NCI-H146 treated with DMSO at 0.1 percent for 48 hours (cell line): Measurements from ENCODE around the gene DCUN1D1.
A peak's percentile ranks its signal among the peaks of the same experiment; 100 is the strongest.
"Not testable (repeated sequence)": the region's sequence is repeated elsewhere in the genome, so short reads cannot be mapped to it uniquely, and the experiment has no call there.

Experiments used
- DNase-seq: peaks from one replicate; lab custom pipeline; 2025; ENCODE audit not compliant: unreplicated experiment; lab: John Stamatoyannopoulos, UW

DCUN1D1 gene

GRCh38 chr3:182980204-182981037, at the start of gene DCUN1D1:
Gene DCUN1D1 (minus strand): TSS chr3:182980538. CDS start chr3:182980489, 49 bp downstream.
- peak; percentile 83 for DNase-seq

GRCh38 chr3:183028416-183028815, 48.1 kb upstream of the DCUN1D1 start:
- DNase-seq, result no peak

- DNase-seq, result no peak
These were observed 46.9 kb upstream of the DCUN1D1 start for GRCh38 chr3:183027276-183027675.

GRCh38 chr3:183022936-183023516, 42.7 kb upstream of the DCUN1D1 start:
- no peak for DNase-seq

- DNase-seq, result no peak
These were observed 38.3 kb upstream of the DCUN1D1 start for GRCh38 chr3:183018421-183019192.

- DNase-seq, result no peak
These were observed 34.8 kb upstream of the DCUN1D1 start for GRCh38 chr3:183015185-183015584.

GRCh38 chr3:183013856-183014255, 33.5 kb upstream of the DCUN1D1 start:
- DNase-seq, result no peak

- no peak for DNase-seq
These were observed 32.7 kb upstream of the DCUN1D1 start for GRCh38 chr3:183013074-183013473.

- DNase-seq, result no peak
These were observed 28.5 kb upstream of the DCUN1D1 start for GRCh38 chr3:183008800-183009199.

- no peak for DNase-seq
These were observed 28.0 kb upstream of the DCUN1D1 start for GRCh38 chr3:183008303-183008702.

GRCh38 chr3:183006396-183007002, 26.2 kb upstream of the DCUN1D1 start:
- DNase-seq, result no peak

- no peak for DNase-seq
These were observed 19.4 kb upstream of the DCUN1D1 start for GRCh38 chr3:182999767-183000166.

- DNase-seq, result not testable (repeated sequence)
These were observed 13.3 kb upstream of the DCUN1D1 start for GRCh38 chr3:182993486-182994201.

GRCh38 chr3:182989566-182989965, 9.2 kb upstream of the DCUN1D1 start:
- no peak for DNase-seq

GRCh38 chr3:182986021-182986420, 5.7 kb upstream of the DCUN1D1 start:
- DNase-seq, result no peak

- DNase-seq, result no peak
These were observed 3.5 kb upstream of the DCUN1D1 start for GRCh38 chr3:182983876-182984275.

GRCh38 chr3:182981038-182981380, 671 bp upstream of the DCUN1D1 start:
- no peak for DNase-seq

GRCh38 chr3:182979674-182980191, 605 bp downstream of the DCUN1D1 start:
- DNase-seq, result peak; percentile 78

- peak; percentile 44 for DNase-seq
These were observed 1.1 kb downstream of the DCUN1D1 start for GRCh38 chr3:182979103-182979673.

GRCh38 chr3:182978387-182978786, 2.0 kb downstream of the DCUN1D1 start:
- DNase-seq, result no peak
